GM23248 (cell line): ENCODE measurements around the gene GNPNAT1. TPM values are rescaled to one million over a fixed set of nuclear protein-coding genes. Genes with fewer than 3 reads are reported as not detected.

Experiments
- DNase-seq: peaks from one replicate; pipeline ENCODE4 v3.0.0-alpha.2; 2015
- H2AFZ ChIP-seq: fragments of 200-600 bp; sonication (generic); 2 replicates; pipeline ENCODE4 v1.6.1; 2016; ENCODE audit warnings: antibody characterized with exemption
- H3F3A ChIP-seq: fragments of 200-600 bp; sonication (generic); 2 replicates; pipeline ENCODE4 v1.6.1; 2016; ENCODE audit warnings: mild to moderate bottlenecking, antibody characterized with exemption, mixed run types; ENCODE audit not compliant: insufficient read depth
- H3K27ac ChIP-seq: fragments of 200-600 bp; sonication (generic); 2 replicates; pipeline ENCODE4 v1.5.1; 2016; ENCODE audit warnings: mild to moderate bottlenecking
- H3K27me3 ChIP-seq: fragments of 200-600 bp; sonication (generic); replicated peaks from 2 replicates; pipeline ENCODE4 v1.6.1; 2016; ENCODE audit warnings: mild to moderate bottlenecking; ENCODE audit not compliant: insufficient read depth
- H3K36me3 ChIP-seq: fragments of 200-600 bp; sonication (generic); 2 replicates; pipeline ENCODE4 v1.6.1; 2016; ENCODE audit warnings: low read depth, mild to moderate bottlenecking
- H3K4me1 ChIP-seq: fragments of 200-600 bp; sonication (generic); 2 replicates; pipeline ENCODE4 v1.6.1; 2016; ENCODE audit warnings: mild to moderate bottlenecking; ENCODE audit not compliant: insufficient read depth
- H3K4me2 ChIP-seq: fragments of 200-600 bp; sonication (generic); one replicate; pipeline ENCODE4 v1.6.1; 2016; ENCODE audit warnings: mild to moderate bottlenecking; ENCODE audit not compliant: unreplicated experiment
- H3K4me3 ChIP-seq: fragments of 200-600 bp; sonication (generic); 2 replicates; pipeline ENCODE4 v1.5.1; 2016; ENCODE audit warnings: mild to moderate bottlenecking
- H3K79me2 ChIP-seq: fragments of 200-600 bp; sonication (generic); 2 replicates; pipeline ENCODE4 v1.6.1; 2016; ENCODE audit warnings: mild to moderate bottlenecking; ENCODE audit not compliant: insufficient read depth
- H3K9ac ChIP-seq: fragments of 200-600 bp; sonication (generic); 2 replicates; pipeline ENCODE4 v1.6.1; 2016; ENCODE audit warnings: mild to moderate bottlenecking
- H3K9me2 ChIP-seq: fragments of 200-600 bp; sonication (generic); 2 replicates; pipeline ENCODE4 v1.6.1; 2016; ENCODE audit warnings: mixed run types, mild to moderate bottlenecking, moderate library complexity; ENCODE audit not compliant: insufficient read depth
- H3K9me3 ChIP-seq: fragments of 200-600 bp; sonication (generic); one replicate; pipeline ENCODE4 v1.6.1; 2017; ENCODE audit warnings: low read depth
- H4K20me1 ChIP-seq: fragments of 200-600 bp; sonication (generic); 2 replicates; pipeline ENCODE4 v1.6.0; 2016; ENCODE audit not compliant: insufficient read depth
- EZH2 ChIP-seq: fragments of 200-600 bp; sonication (generic); IDR thresholded peaks from 2 replicates; pipeline ENCODE4 v1.6.1; 2018; ENCODE audit warnings: antibody characterized with exemption, mild to moderate bottlenecking; ENCODE audit not compliant: insufficient read depth, poor library complexity, severe bottlenecking
- EZH2phosphoT487 ChIP-seq: fragments of 200-600 bp; sonication (generic); IDR thresholded peaks from 2 replicates; pipeline ENCODE4 v1.6.1; 2018; ENCODE audit warnings: antibody characterized with exemption, moderate library complexity, mild to moderate bottlenecking, low read depth; ENCODE audit not compliant: insufficient read depth
- WGBS, 2 experiments: methylation state at CpG; one replicate each; pipeline ENCODE4 v1.1.6; 2015 to 2017; ENCODE audit warnings: low lambda C conversion rate in 2 of 2, low coverage in 1 of 2; ENCODE audit errors: missing lambda C conversion rate in 2 of 2; 5-methylcytosine and 5-hydroxymethylcytosine counted together
- in situ Hi-C: fragments of 300-500 bp; cut with MboI; formaldehyde crosslinking; loops from 2 replicates; pipeline ENCODE4 v1.15.0; 2020
- polyA plus RNA-seq: library from polyadenylated mRNA; unstranded; fragments of >200 nt; fragmentation: Nextera tagmentation; extraction: Ambion mirVana; gene quantifications from 2 replicates; pipeline ENCODE4 v1.2.1, GENCODE V29; 2016
- total RNA-seq: library from RNA; depleted of rRNA; stranded (reverse); fragments of >200 nt; shearing (Covaris generic); gene quantifications from 2 replicates; pipeline ENCODE4 v1.2.3, GENCODE V29; 2014

The GNPNAT1 gene
- total and polyA plus RNA-seq, 2 experiments from 2014 or later: 58.9 to 59.6 TPM

DNA sequence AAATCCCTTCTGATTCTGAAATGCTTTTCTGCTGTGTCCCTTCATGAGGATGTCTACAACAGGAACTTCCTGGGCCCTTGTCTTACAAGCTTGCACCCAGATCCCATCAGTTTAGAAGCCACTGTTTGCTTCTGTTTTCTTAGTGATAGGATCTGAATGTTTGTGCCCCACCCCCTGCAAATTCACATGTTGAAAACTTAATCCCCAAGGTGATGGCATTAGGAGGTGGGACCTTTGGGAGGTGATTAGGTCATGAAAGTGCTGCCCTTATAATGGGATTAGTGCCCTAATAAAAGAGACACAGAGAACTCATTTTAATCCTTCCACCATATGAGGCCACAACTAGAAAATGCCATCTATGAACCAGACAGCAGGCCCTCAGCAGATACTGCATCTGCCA lies 36.0 kb upstream of the GNPNAT1 start:
- no peaks in the 10 kb centered on the region for H3K9me3 ChIP-seq
- H3K36me3 ChIP-seq: no peaks in the 10 kb centered on the region
- no peaks in the 10 kb centered on the region for H3K27me3 ChIP-seq
- no peak for TF ChIP-seq EZH2
- TF ChIP-seq EZH2phosphoT487: no peak
- H3F3A ChIP-seq: no peaks in the 10 kb centered on the region
- no peak overlapping the region; the same call in 1 of the 2 replicates for H2AFZ ChIP-seq
- H3K4me1 ChIP-seq: peaks cover 20% of the 10 kb centered on the region
- H3K4me3 ChIP-seq: no peak overlapping the region
- H3K4me2 ChIP-seq: no peak overlapping the region
- H3K9me2 ChIP-seq: no peaks in the 10 kb centered on the region
- no peaks in the 10 kb centered on the region for H3K79me2 ChIP-seq
- DNase-seq: no peak
- no peaks in the 10 kb centered on the region for H4K20me1 ChIP-seq
- H3K27ac ChIP-seq: no peak overlapping the region
- in situ Hi-C loops: no loop called here
- H3K9ac ChIP-seq: no peak overlapping the region

DNA sequence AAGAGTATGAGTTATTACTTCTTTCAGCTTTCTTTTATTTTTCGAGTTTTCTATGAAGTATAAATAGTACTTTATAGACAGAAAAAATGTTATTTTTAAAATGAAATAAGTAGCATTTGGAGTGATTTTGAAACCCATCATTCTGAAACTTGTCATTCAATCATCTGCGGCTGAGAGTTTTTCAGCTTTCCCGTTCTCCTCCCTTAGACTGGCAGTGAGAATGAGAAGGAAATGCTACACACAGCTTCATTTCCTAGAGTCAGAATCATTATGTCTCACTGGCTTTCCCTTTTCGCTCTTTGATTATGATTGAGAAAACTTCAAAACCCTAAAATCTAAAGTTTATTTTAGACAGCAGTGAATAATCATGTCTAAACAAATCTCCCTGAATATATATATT lies 33.7 kb upstream of the GNPNAT1 start:
- no peak for DNase-seq
- Histone ChIP-seq H3K27ac (no peak overlapping the region), H4K20me1 (no peaks in the 10 kb centered on the region), H3K27me3 (no peaks in the 10 kb centered on the region), H3K36me3 (no peaks in the 10 kb centered on the region), H3K4me3 (no peak overlapping the region), H2AFZ (0 out of 2 replicates have a peak overlapping the region, but pooled peaks have one; percentile 33), H3K79me2 (no peaks in the 10 kb centered on the region), H3K9me3 (no peaks in the 10 kb centered on the region), H3F3A (no peaks in the 10 kb centered on the region), H3K4me2 (no peak overlapping the region), H3K4me1 (peaks cover 13% of the 10 kb centered on the region), H3K9ac (no peak overlapping the region), H3K9me2 (no peaks in the 10 kb centered on the region)
- in situ Hi-C loops: no loop called here
- WGBS, 2 experiments: 82 to 87% methylated on average over 4 of the region's 4 CpGs
- TF ChIP-seq EZH2phosphoT487 (no peak), EZH2 (no peak)

DNA sequence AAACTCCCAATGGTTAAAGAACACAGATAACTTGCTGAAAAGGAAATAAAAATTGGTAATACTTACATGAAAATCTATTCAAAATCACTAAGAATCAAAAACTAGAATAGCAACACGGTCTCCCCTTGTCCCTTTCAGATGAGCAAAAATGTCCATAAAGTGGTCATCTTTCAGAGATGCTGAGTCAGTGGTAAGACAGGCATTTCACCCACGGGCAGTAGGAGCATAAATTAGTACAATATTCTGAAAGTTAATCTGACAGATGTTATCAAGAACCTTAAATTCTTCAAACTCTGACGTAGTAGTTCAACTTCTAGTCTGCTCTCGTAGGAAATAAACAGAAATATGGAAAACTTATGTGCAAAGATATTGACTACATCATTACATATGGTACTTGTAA lies 33.1 kb upstream of the GNPNAT1 start:
- in situ Hi-C loops: loop anchor here (25.0 kb wide), 1 partner anchor 488 kb away; no protein-coding TSS in a partner anchor
- Histone ChIP-seq H3K27me3 (no peaks in the 10 kb centered on the region), H3K79me2 (no peaks in the 10 kb centered on the region), H3K9me2 (no peaks in the 10 kb centered on the region), H3F3A (no peaks in the 10 kb centered on the region), H3K27ac (no peak overlapping the region), H2AFZ (peak overlapping the region; percentile 33), H3K9me3 (no peaks in the 10 kb centered on the region), H3K4me1 (peaks cover 13% of the 10 kb centered on the region), H3K4me3 (0 out of 2 replicates have a peak overlapping the region, but pooled peaks have one; percentile 38), H3K36me3 (no peaks in the 10 kb centered on the region), H4K20me1 (no peaks in the 10 kb centered on the region), H3K9ac (no peak overlapping the region), H3K4me2 (peak overlapping the region; percentile 60)
- 30 to 44% methylated on average over 4 of the region's 4 CpGs for WGBS, 2 experiments
- DNase-seq: peak; percentile 39
- TF ChIP-seq EZH2 (no peak), EZH2phosphoT487 (no peak)

DNA sequence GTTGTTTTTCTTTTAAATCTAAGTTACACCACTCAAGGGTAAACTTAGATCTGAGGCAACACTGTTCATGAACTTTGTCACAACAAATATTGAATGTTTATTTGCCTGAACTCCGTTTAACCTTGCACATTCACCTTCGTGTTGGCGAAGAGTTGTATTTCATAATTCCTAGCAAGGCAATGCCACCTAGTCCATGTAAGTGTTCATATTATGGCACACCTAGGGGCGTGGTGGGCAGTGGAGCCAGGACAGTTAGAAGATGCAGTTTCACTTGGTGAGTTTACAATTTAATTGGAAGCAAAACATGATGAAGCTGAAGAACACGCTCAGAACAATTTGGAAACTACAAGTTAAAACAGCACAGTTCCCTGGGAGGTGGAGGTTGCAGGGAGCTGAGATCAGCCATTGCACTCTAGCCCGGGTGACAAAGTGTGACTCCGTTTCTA lies 30.4 kb upstream of the GNPNAT1 start:
- in situ Hi-C loops: loop anchor here (25.0 kb wide), 1 partner anchor 490 kb away; no protein-coding TSS in a partner anchor

DNA sequence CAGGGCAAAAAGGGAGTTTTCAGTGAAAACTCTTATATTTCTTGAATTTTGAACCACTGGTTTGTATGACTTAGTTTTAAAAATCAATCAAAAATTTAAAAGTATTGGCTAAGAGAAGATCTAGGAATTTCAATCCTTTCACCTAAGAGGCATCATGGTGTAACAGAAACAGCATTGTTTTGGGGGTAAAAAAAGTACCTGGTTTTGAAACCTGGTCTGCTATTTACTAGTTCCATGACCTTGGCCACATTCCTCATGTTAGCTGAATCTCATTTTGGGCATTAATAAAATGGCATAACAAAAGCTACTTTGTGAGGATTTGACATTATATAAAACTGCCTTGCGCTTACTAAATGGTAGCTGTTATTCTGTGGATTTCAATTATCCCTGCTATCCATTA lies 16.7 kb upstream of the GNPNAT1 start:
- Histone ChIP-seq H3K4me2 (no peak overlapping the region), H3K36me3 (no peaks in the 10 kb centered on the region), H2AFZ (no peak overlapping the region), H3K79me2 (no peaks in the 10 kb centered on the region), H3K9me3 (no peaks in the 10 kb centered on the region), H3K9me2 (no peaks in the 10 kb centered on the region), H3K4me3 (no peak overlapping the region), H3K4me1 (peaks cover 8% of the 10 kb centered on the region), H3F3A (peaks cover 7% of the 10 kb centered on the region), H3K27ac (no peak overlapping the region), H3K27me3 (no peaks in the 10 kb centered on the region), H4K20me1 (no peaks in the 10 kb centered on the region), H3K9ac (no peak overlapping the region)
- 100% methylated on average over 1 of the region's 1 CpG for WGBS, 2 experiments
- DNase-seq: no peak
- no peak for TF ChIP-seq EZH2phosphoT487
- TF ChIP-seq EZH2: no peak
- in situ Hi-C loops: loop anchor here (25.0 kb wide), 1 partner anchor 504 kb away; no protein-coding TSS in a partner anchor

More for the DNA sequence above, 30.4 kb upstream of the GNPNAT1 start:
- no peak overlapping the region for H2AFZ ChIP-seq
- TF ChIP-seq EZH2: no peak
- no peak for TF ChIP-seq EZH2phosphoT487
- no peaks in the 10 kb centered on the region for H4K20me1 ChIP-seq
- H3K4me2 ChIP-seq: no peak overlapping the region
- no peak for DNase-seq
- H3K4me1 ChIP-seq: peaks cover 13% of the 10 kb centered on the region
- no peaks in the 10 kb centered on the region for H3K27me3 ChIP-seq
- no peaks in the 10 kb centered on the region for H3K9me3 ChIP-seq
- no peak overlapping the region for H3K9ac ChIP-seq
- no peak overlapping the region for H3K27ac ChIP-seq
- H3K9me2 ChIP-seq: no peaks in the 10 kb centered on the region
- no peaks in the 10 kb centered on the region for H3F3A ChIP-seq
- H3K36me3 ChIP-seq: no peaks in the 10 kb centered on the region
- H3K4me3 ChIP-seq: no peak overlapping the region
- 90% methylated on average over 7 of the region's 7 CpGs for WGBS, 2 experiments
- H3K79me2 ChIP-seq: no peaks in the 10 kb centered on the region
